ENCODE data around the gene PLEKHG4B.

DNA sequence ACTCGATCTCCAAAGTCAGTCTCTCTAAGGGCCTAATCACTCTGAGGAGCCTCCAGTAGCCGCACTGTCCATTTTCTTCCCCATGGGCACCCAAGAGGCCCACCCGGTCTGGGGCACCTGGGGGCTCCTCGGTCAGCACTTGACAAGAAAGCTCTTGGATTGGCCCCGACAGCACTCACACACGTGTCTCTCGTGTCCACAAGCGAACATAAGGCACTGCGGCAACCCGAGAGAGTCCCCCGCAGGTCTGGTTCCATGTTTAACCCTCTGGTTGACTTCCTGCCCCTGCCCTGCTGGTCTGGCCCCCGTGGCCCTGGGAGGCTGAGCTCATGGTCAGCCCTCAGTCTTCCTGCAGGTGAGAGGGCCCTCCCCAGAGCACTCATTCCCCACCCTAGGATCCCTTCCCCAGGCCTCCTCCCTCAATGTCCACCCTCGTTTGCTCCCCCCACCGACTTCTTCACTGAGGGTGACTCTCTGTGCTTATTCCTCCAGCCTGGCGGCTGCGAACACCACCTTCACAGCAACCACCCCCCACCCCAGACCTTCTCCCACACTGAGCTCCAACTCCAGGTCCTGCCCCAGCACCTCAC is 83.0 kb downstream of the PLEKHG4B start:
- TF ChIP-seq USF2 (IDR thresholded peaks at IDR 0.05; ENCODE audit: low read depth, low read length) = no peak
- TF ChIP-seq RAD21 (IDR thresholded peaks at IDR 0.05; ENCODE audit: low read length) = no peak
- TF ChIP-seq, protein P1, sequence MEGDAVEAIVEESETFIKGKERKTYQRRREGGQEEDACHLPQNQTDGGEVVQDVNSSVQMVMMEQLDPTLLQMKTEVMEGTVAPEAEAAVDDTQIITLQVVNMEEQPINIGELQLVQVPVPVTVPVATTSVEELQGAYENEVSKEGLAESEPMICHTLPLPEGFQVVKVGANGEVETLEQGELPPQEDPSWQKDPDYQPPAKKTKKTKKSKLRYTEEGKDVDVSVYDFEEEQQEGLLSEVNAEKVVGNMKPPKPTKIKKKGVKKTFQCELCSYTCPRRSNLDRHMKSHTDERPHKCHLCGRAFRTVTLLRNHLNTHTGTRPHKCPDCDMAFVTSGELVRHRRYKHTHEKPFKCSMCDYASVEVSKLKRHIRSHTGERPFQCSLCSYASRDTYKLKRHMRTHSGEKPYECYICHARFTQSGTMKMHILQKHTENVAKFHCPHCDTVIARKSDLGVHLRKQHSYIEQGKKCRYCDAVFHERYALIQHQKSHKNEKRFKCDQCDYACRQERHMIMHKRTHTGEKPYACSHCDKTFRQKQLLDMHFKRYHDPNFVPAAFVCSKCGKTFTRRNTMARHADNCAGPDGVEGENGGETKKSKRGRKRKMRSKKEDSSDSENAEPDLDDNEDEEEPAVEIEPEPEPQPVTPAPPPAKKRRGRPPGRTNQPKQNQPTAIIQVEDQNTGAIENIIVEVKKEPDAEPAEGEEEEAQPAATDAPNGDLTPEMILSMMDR (conservative IDR thresholded peaks at IDR 0.05; ENCODE audit: low read depth, low read length) = no peak
- no peak for TF ChIP-seq MAFK (IDR thresholded peaks at IDR 0.05; ENCODE audit: low read depth, low read length)
- no peak for TF ChIP-seq POLR2A (IDR thresholded peaks at IDR 0.05; ENCODE audit: low read depth, low read length)

Measured in IMR-90 (cell line).